IMR-90 (cell line): ENCODE data around the gene CASP6. TPM values are rescaled to one million over a fixed set of nuclear protein-coding genes. Genes with fewer than 3 reads are reported as not detected.

Experiments
- ATAC-seq: fragments of 200-7000 bp; cut with Tn5 transposase; 2 replicates; pipeline ENCODE4 v1.9.1; 2020; ENCODE audit warnings: low read depth, mild to moderate bottlenecking, moderate library complexity
- BruUV-seq: library from RNA; stranded (reverse); fragments of 400-500 nt; replicated peaks from 2 replicates; lab custom pipeline; 2021; lab: Mats Ljungman, UMichigan
- CTCF ChIA-PET: fragments of 300-600 bp; formaldehyde crosslinking; extraction: SDS; loops from one replicate; lab custom pipeline; 2021; ENCODE audit warnings: antibody characterized with exemption; lab: Yijun Ruan, JAX
- POLR2A ChIA-PET: fragments of 300-600 bp; sonication (Branson Sonifier 250); formaldehyde crosslinking; loops from one replicate; lab custom pipeline; 2022; ENCODE audit warnings: antibody characterized with exemption; ENCODE audit not compliant: unreplicated experiment; lab: Charles Lee
- DNase-seq: peaks from one replicate; pipeline ENCODE4 v3.0.0; 2013
- H2AFZ ChIP-seq: replicated peaks from 2 replicates; pipeline ENCODE3; 2013; ENCODE audit warnings: low read length, mild to moderate bottlenecking; ENCODE audit not compliant: poor library complexity
- H2AK5ac ChIP-seq: 2 replicates; pipeline ENCODE4 v1.6.1; 2013; ENCODE audit warnings: low read depth, low read length, inconsistent platforms
- H2AK9ac ChIP-seq: replicated peaks from 2 replicates; pipeline ENCODE3; 2013; ENCODE audit warnings: mild to moderate bottlenecking, low read depth, low read length, moderate library complexity; ENCODE audit not compliant: poor library complexity
- H2BK120ac ChIP-seq: 2 replicates; pipeline ENCODE4 v1.6.1; 2013; ENCODE audit warnings: low read depth, low read length, inconsistent platforms
- H2BK15ac ChIP-seq: 3 replicates; pipeline ENCODE4 v1.6.1; 2013; ENCODE audit warnings: low read depth, low read length, inconsistent platforms
- H2BK20ac ChIP-seq: 2 replicates; pipeline ENCODE4 v1.6.1; 2013; ENCODE audit warnings: low read depth, mild to moderate bottlenecking, inconsistent platforms, low read length, moderate library complexity
- H2BK5ac ChIP-seq: 2 replicates; pipeline ENCODE4 v1.6.1; 2013; ENCODE audit warnings: mild to moderate bottlenecking, low read depth, low read length, inconsistent platforms; ENCODE audit not compliant: poor library complexity, severe bottlenecking
- H3K14ac ChIP-seq: replicated peaks from 2 replicates; pipeline ENCODE4 v1.6.1; 2013; ENCODE audit warnings: low read depth, low read length, inconsistent platforms
- H3K18ac ChIP-seq: 2 replicates; pipeline ENCODE4 v1.6.1; 2013; ENCODE audit warnings: low read depth, low read length, control low read depth
- H3K23ac ChIP-seq: 2 replicates; pipeline ENCODE4 v1.6.1; 2013; ENCODE audit warnings: low read depth, low read length, inconsistent platforms
- H3K27ac ChIP-seq: 2 replicates; pipeline ENCODE4 v1.5.1; 2013; ENCODE audit warnings: mild to moderate bottlenecking, control low read depth, low read length; ENCODE audit not compliant: insufficient read depth
- H3K27me3 ChIP-seq: 2 replicates; pipeline ENCODE4 v1.6.1; 2013; ENCODE audit warnings: low read length; ENCODE audit not compliant: control insufficient read depth, insufficient read depth
- H3K36me3 ChIP-seq: 2 replicates; pipeline ENCODE4 v1.6.1; 2013; ENCODE audit warnings: low read length, mixed read lengths; ENCODE audit not compliant: control insufficient read depth, insufficient read depth
- H3K4ac ChIP-seq: 2 replicates; pipeline ENCODE4 v1.6.1; 2013; ENCODE audit warnings: low read depth, low read length, inconsistent platforms
- H3K4me1 ChIP-seq: 2 replicates; pipeline ENCODE4 v1.6.1; 2013; ENCODE audit warnings: low read length, mixed read lengths; ENCODE audit not compliant: control insufficient read depth, insufficient read depth
- H3K4me2 ChIP-seq: 2 replicates; pipeline ENCODE4 v1.6.1; 2013; ENCODE audit warnings: low read depth, mild to moderate bottlenecking, control low read depth, low read length, moderate library complexity
- H3K4me3 ChIP-seq: 2 replicates; pipeline ENCODE4 v1.5.1; 2013; ENCODE audit warnings: low read depth, mild to moderate bottlenecking, control low read depth, low read length, moderate library complexity; ENCODE audit not compliant: insufficient read depth
- H3K56ac ChIP-seq: 2 replicates; pipeline ENCODE4 v1.6.1; 2013; ENCODE audit warnings: low read length, inconsistent platforms; ENCODE audit not compliant: insufficient read depth; ENCODE audit errors: extremely low read depth
- H3K79me1 ChIP-seq, 2 experiments: 2 replicates each; pipeline ENCODE4 v1.6.1; 2013; ENCODE audit warnings: low read length in 2 of 2, inconsistent platforms in 1 of 2, low read depth in 1 of 2
- H3K9ac ChIP-seq: 2 replicates; pipeline ENCODE4 v1.6.1; 2013; ENCODE audit warnings: low read depth, low read length, control low read depth
- H3K9me1 ChIP-seq: 2 replicates; pipeline ENCODE4 v1.6.1; 2013; ENCODE audit warnings: low read length, inconsistent platforms; ENCODE audit not compliant: insufficient read depth
- H3K9me3 ChIP-seq: 2 replicates; pipeline ENCODE4 v1.6.1; 2013; ENCODE audit warnings: low read length; ENCODE audit not compliant: control insufficient read depth, insufficient read depth
- H4K20me1 ChIP-seq: 2 replicates; pipeline ENCODE4 v1.6.1; 2013; ENCODE audit warnings: low read length, inconsistent platforms; ENCODE audit not compliant: insufficient read depth
- H4K5ac ChIP-seq: 2 replicates; pipeline ENCODE4 v1.6.1; 2013; ENCODE audit warnings: mild to moderate bottlenecking, low read depth, low read length, control low read depth
- H4K8ac ChIP-seq, 2 experiments: 2 replicates each; pipeline ENCODE4 v1.6.1; 2013; ENCODE audit warnings: low read depth in 2 of 2, low read length in 2 of 2, control low read depth in 1 of 2, inconsistent platforms in 1 of 2
- H4K91ac ChIP-seq: 2 replicates; pipeline ENCODE4 v1.6.1; 2013; ENCODE audit warnings: low read depth, low read length, inconsistent platforms; ENCODE audit not compliant: insufficient read depth
- BHLHE40 ChIP-seq: fragments of 150-350 bp; IDR thresholded peaks from 2 replicates; pipeline ENCODE4 v1.6.1; 2016; ENCODE audit warnings: mild to moderate bottlenecking, low read depth, low read length
- CEBPB ChIP-seq: IDR thresholded peaks from 2 replicates; pipeline ENCODE4 v1.6.1; 2012; ENCODE audit warnings: low read depth, low read length, improper control_type of control experiment
- CHD1 ChIP-seq: IDR thresholded peaks from 2 replicates; pipeline ENCODE4 v1.6.1; 2012; ENCODE audit warnings: low read depth, low read length, improper control_type of control experiment
- CTCF ChIP-seq: conservative IDR thresholded peaks from 2 replicates; pipeline ENCODE4 v1.5.1; 2012; ENCODE audit warnings: mild to moderate bottlenecking, low read depth, low read length, improper control_type of control experiment
- ELK1 ChIP-seq: fragments of 150-350 bp; IDR thresholded peaks from 2 replicates; pipeline ENCODE4 v1.6.1; 2016; ENCODE audit warnings: low read depth, mild to moderate bottlenecking, low read length, moderate library complexity, borderline replicate concordance
- FOS ChIP-seq: fragments of 150-350 bp; IDR thresholded peaks from 2 replicates; pipeline ENCODE4 v1.6.1; 2016; ENCODE audit warnings: low read depth, low read length
- MAFK ChIP-seq: IDR thresholded peaks from 2 replicates; pipeline ENCODE4 v1.6.1; 2012; ENCODE audit warnings: low read depth, low read length, improper control_type of control experiment
- MAZ ChIP-seq: IDR thresholded peaks from 2 replicates; pipeline ENCODE4 v1.6.1; 2012; ENCODE audit warnings: low read depth, mild to moderate bottlenecking, low read length, improper control_type of control experiment, moderate library complexity, borderline replicate concordance
- MXI1 ChIP-seq: IDR thresholded peaks from 2 replicates; pipeline ENCODE4 v1.6.1; 2012; ENCODE audit warnings: low read depth, mild to moderate bottlenecking, low read length, moderate library complexity, borderline replicate concordance
- NFE2L2 ChIP-seq: fragments of 150-350 bp; IDR thresholded peaks from 2 replicates; pipeline ENCODE4 v1.6.1; 2016; ENCODE audit warnings: low read depth, mild to moderate bottlenecking, low read length
- POLR2A ChIP-seq: IDR thresholded peaks from 2 replicates; pipeline ENCODE4 v1.6.1; 2012; ENCODE audit warnings: mild to moderate bottlenecking, low read depth, low read length
- RAD21 ChIP-seq: IDR thresholded peaks from 2 replicates; pipeline ENCODE4 v1.6.1; 2012; ENCODE audit warnings: low read length, improper control_type of control experiment
- RCOR1 ChIP-seq: IDR thresholded peaks from 2 replicates; pipeline ENCODE4 v1.6.1; 2012; ENCODE audit warnings: mild to moderate bottlenecking, low read length, improper control_type of control experiment; ENCODE audit not compliant: insufficient replicate concordance
- RFX5 ChIP-seq: IDR thresholded peaks from 2 replicates; pipeline ENCODE4 v1.8.0; 2012; ENCODE audit warnings: low read depth, mild to moderate bottlenecking, low read length, moderate library complexity
- USF2 ChIP-seq: fragments of 150-350 bp; IDR thresholded peaks from 2 replicates; pipeline ENCODE4 v1.6.1; 2017; ENCODE audit warnings: mild to moderate bottlenecking, antibody characterized with exemption, low read length, low read depth
- WGBS, 2 experiments: methylation state at CpG; one replicate each; pipeline versions ENCODE4 v1.1.5 to v1.1.7; 2013; ENCODE audit warnings: missing lambda C conversion rate in 2 of 2; ENCODE audit not compliant: insufficient read length in 1 of 2; ENCODE audit errors: extremely low coverage in 2 of 2; 5-methylcytosine and 5-hydroxymethylcytosine counted together
- dilution Hi-C: fragments of 300-500 bp; cut with HindIII; formaldehyde crosslinking; loops from one replicate; pipeline ENCODE4 v1.14.3; 2018; ENCODE audit warnings: low sequenced_read_pairs; ENCODE audit not compliant: unreplicated experiment
- in situ Hi-C: fragments of 300-500 bp; cut with MboI; formaldehyde crosslinking; loops from 3 replicates; pipeline ENCODE4 v1.14.3; 2019; ENCODE audit warnings: low sequenced_read_pairs, inconsistent platforms, mixed read lengths
- intact Hi-C: fragments of 100-400 bp; cut with micrococcal nuclease; formaldehyde crosslinking; loops from 2 replicates; pipeline ENCODE4 v1.10.0; 2022
- polyA plus RNA-seq, 3 experiments: library from polyadenylated mRNA; depleted of rRNA; stranded (reverse); fragments of >200 nt; gene quantifications; 2 replicates each; pipeline ENCODE4 v1.2.3, GENCODE V29; 2012; ENCODE audit warnings: low replicate concordance in 1 of 3
- total RNA-seq: library from RNA; depleted of rRNA; stranded (reverse); fragments of >200 nt; gene quantifications from 2 replicates; pipeline ENCODE4 v1.2.3, GENCODE V29; 2012

CASP6 gene
- total and polyA plus RNA-seq, 2 of the 4 experiments (the other 2 are of a cell fraction), result 25.0 to 44.1 TPM

GRCh38 chr4:109751852-109752251 is 48.6 kb upstream of the CASP6 start:
- H3K9me1 ChIP-seq, result no peaks in the 10 kb centered on the region
- H2BK120ac ChIP-seq, result no peak overlapping the region
- H3K56ac ChIP-seq, result no peak overlapping the region
- TF ChIP-seq RCOR1 (no peak), RFX5 (no peak), USF2 (no peak), CHD1 (no peak), CEBPB (no peak), RAD21 (no peak), MAZ (no peak), BHLHE40 (no peak), NFE2L2 (no peak), MXI1 (no peak), CTCF (no peak), FOS (no peak), MAFK (no peak), ELK1 (no peak), POLR2A (no peak)
- in situ Hi-C loops (no loop called here), intact Hi-C loops (no loop called here), dilution Hi-C loops (no loop called here)
- H3K4ac ChIP-seq, result no peak overlapping the region
- no peak overlapping the region for H3K4me3 ChIP-seq
- H3K9me3 ChIP-seq, result no peaks in the 10 kb centered on the region
- no CpG with 5 or more reads among the region's 4 CpGs for WGBS, 2 experiments
- H3K79me1 ChIP-seq, result no peaks in the 10 kb centered on the region
- H3K27ac ChIP-seq, result no peak overlapping the region
- no TSS peak for BruUV-seq
- no peak overlapping the region for H3K9ac ChIP-seq
- H2BK20ac ChIP-seq, result no peak overlapping the region
- no peak overlapping the region for H2AFZ ChIP-seq
- DNase-seq (no peak), ATAC-seq (no peak)
- no peaks in the 10 kb centered on the region for H3K27me3 ChIP-seq
- H4K91ac ChIP-seq, result no peak overlapping the region
- no peak overlapping the region for H4K8ac ChIP-seq
- no peak overlapping the region for H3K18ac ChIP-seq
- no peak overlapping the region for H4K5ac ChIP-seq
- POLR2A ChIA-PET, result no interaction called here
- no peak overlapping the region for H3K23ac ChIP-seq
- no peak overlapping the region for H2BK15ac ChIP-seq
- H2BK5ac ChIP-seq, result no peak overlapping the region
- no peak overlapping the region for H2AK9ac ChIP-seq
- H3K14ac ChIP-seq, result no peak overlapping the region
- H3K4me2 ChIP-seq, result no peak overlapping the region
- H3K36me3 ChIP-seq, result no peaks in the 10 kb centered on the region
- CTCF ChIA-PET, result no interaction called here
- H4K20me1 ChIP-seq, result no peaks in the 10 kb centered on the region
- H2AK5ac ChIP-seq, result no peak overlapping the region
- no peaks in the 10 kb centered on the region for H3K4me1 ChIP-seq
